ENCODE measurements around the gene MAML3.
A peak's percentile ranks its signal among the peaks of the same experiment; 100 is the strongest.

The MAML3 gene

GRCh38 chr4:139915037-139915436 lies 238.9 kb downstream of the MAML3 start:
- no peak for DNase-seq

GRCh38 chr4:139913995-139914598 lies 239.9 kb downstream of the MAML3 start:
- DNase-seq = no peak

- no peak for DNase-seq
These were observed 240.5 kb downstream of the MAML3 start for GRCh38 chr4:139913398-139913990.

GRCh38 chr4:139912445-139912844 lies 241.5 kb downstream of the MAML3 start:
- no peak for DNase-seq

- no peak for DNase-seq
These were observed 243.9 kb downstream of the MAML3 start for GRCh38 chr4:139910106-139910505.

- no peak for DNase-seq
These were observed 245.1 kb downstream of the MAML3 start for GRCh38 chr4:139908636-139909437.

- DNase-seq = no peak
These were observed 246.8 kb downstream of the MAML3 start for GRCh38 chr4:139907001-139907809.

- DNase-seq = no peak
These were observed 248.5 kb downstream of the MAML3 start for GRCh38 chr4:139905489-139905888.

- DNase-seq = no peak
These were observed 249.6 kb downstream of the MAML3 start for GRCh38 chr4:139904406-139904805.

- DNase-seq = no peak
These were observed 250.1 kb downstream of the MAML3 start for GRCh38 chr4:139903845-139904244.

- peak; percentile 19 for DNase-seq
These were observed 251.4 kb downstream of the MAML3 start for GRCh38 chr4:139902321-139903320.

GRCh38 chr4:139901531-139902320 lies 252.3 kb downstream of the MAML3 start:
- peak; percentile 3 for DNase-seq

GRCh38 chr4:139900964-139901376 lies 253.0 kb downstream of the MAML3 start:
- DNase-seq = no peak

GRCh38 chr4:139899346-139899745 lies 254.6 kb downstream of the MAML3 start:
- no peak for DNase-seq

GRCh38 chr4:139898293-139898692 lies 255.7 kb downstream of the MAML3 start:
- no peak for DNase-seq

GRCh38 chr4:139896091-139896604 lies 257.8 kb downstream of the MAML3 start:
- DNase-seq = no peak

GRCh38 chr4:139893801-139894200 lies 260.2 kb downstream of the MAML3 start:
- DNase-seq = no peak

- no peak for DNase-seq
These were observed 260.8 kb downstream of the MAML3 start for GRCh38 chr4:139892973-139893736.

GRCh38 chr4:139890816-139891215 lies 263.2 kb downstream of the MAML3 start:
- DNase-seq = no peak

GRCh38 chr4:139889901-139890300 lies 264.1 kb downstream of the MAML3 start:
- no peak for DNase-seq

All from NCI-H2107 (cell line).